Right ventricle myocardium superior (tissue), 1 donor: ENCODE data around the gene DNAJC1. TPM values are rescaled to one million over a fixed set of nuclear protein-coding genes. Genes with fewer than 3 reads are reported as not detected.
A peak's percentile ranks its signal among the peaks of the same experiment; 100 is the strongest.

Experiments used
- ATAC-seq: fragments of 200-7000 bp; cut with Tn5 transposase; one replicate; pipeline ENCODE4 v1.9.1; 2020; ENCODE audit warnings: mild to moderate bottlenecking; ENCODE audit not compliant: poor library complexity
- DNase-seq: peaks from one replicate; pipeline ENCODE4 v3.0.0-alpha.2; 2020
- intact Hi-C: fragments of 100-400 bp; cut with DNase I; formaldehyde crosslinking; loops from one replicate; pipeline ENCODE4 v1.11.2; 2022
- total RNA-seq: library from RNA; stranded (reverse); fragmentation: NEBNext Ultra II Directional; extraction: Animal tissue kit (Norgen Biotek cat#: 25700); gene quantifications from one replicate; pipeline ENCODE4 v1.2.1, GENCODE V29; 2021
- donor health status: DM: no; HTN: yes; CAD: no; lungs with severe emphysema.

DNAJC1 gene
- total RNA-seq, 1 donor from 2014 or later = 10.9 TPM

GRCh38 chr10:21975378-21975990 is 28.0 kb downstream of the DNAJC1 start:
- intact Hi-C loops = no loop called here
- no peak for ATAC-seq

DNA sequence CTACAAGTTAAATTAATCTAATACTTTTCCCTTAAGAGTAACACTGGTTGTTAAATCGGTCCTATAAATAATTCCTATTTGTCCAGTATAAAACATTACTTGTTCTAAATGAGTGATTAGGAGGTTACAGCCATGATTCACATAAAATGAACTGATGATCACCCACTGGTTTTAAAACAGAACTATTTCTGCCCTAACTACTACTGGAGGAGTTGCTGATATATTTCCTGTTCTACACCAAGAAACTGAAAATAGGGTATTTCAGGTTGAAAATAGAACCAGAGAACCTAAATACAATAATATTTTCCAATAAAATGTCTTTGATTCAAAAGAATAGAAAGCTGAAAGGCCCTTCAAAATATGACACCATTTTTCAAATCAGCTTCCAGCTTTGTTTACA is 30.9 kb downstream of the DNAJC1 start:
- intact Hi-C loops = no loop called here

More at GRCh38 chr10:21975378-21975990, 28.0 kb downstream of the DNAJC1 start:
- DNase-seq = no peak

DNA sequence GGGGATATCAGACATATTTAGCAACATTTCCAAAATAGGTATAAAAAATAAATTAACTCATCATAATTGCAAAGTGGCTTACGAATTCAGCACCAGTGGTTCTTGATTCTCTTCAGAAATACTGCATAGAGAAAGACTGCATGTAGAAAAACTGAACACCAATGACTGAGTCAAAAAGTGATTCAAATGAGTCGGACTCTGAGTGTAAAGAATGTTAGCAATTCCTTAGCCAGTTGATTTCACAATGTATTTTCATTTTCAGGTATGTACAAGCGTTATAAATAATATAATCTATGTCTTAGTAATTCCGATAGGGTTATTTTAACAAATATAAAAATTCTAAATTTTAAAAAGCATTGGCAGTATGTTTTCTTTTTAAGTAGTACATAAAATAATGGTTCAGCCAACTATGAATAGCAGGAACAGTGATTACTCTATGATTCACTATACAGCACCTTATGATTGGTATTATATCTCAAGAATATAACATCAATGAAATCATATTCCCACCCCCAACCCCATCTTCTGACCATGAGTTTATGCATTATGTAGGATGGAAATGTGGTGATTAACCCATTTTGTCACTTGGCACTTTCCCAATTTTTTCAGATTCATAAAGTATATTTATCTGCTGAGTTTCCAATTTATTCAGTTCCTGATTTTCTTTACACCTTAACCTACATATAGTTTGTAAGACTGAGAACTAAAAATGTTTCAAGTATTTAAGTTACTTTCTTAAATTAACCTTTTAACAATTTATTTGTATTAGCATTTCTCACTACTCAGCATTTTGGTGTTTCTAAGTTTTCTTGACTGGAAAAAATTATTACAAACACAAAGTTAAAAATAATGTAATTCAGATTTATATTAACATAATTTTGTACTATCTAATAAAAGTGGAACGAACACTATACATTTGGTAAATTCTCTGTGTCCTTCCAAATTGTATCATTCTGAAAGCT is 33.9 kb downstream of the DNAJC1 start:
- ATAC-seq = no peak
- intact Hi-C loops = no loop called here
- no peak for DNase-seq

More for the DNA sequence above, 30.9 kb downstream of the DNAJC1 start:
- DNase-seq (no peak), ATAC-seq (no peak)

- ATAC-seq = no peak
- intact Hi-C loops = no loop called here
- no peak for DNase-seq
Observed at GRCh38 chr10:21964983-21965665, 38.4 kb downstream of the DNAJC1 start.

DNA sequence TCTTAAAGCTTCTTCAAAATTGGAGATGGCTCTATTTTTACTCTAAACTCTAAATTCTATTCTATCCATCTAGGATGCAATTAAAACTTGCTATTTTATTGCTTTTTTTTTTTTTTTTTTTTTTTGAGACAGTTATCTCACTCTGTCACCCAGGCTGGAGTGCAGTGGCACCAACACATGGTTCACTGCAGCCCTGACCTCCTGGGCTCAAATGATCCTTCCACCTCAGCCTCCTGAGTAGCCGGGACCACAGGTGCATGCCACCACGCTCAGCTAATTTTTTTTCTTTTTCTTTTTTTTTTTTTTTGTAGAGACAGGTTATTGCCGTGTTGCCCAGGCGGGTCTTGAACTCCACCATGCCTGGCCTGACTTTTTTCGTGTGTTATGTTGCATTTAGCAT is 41.2 kb downstream of the DNAJC1 start:
- no peak for DNase-seq
- no peak for ATAC-seq
- intact Hi-C loops = no loop called here

GRCh38 chr10:21961847-21962246 is 41.7 kb downstream of the DNAJC1 start:
- intact Hi-C loops = no loop called here
- ATAC-seq = no peak
- DNase-seq = no peak

- intact Hi-C loops = no loop called here
- ATAC-seq (no peak), DNase-seq (no peak)
Observed at GRCh38 chr10:21959998-21960397, 43.5 kb downstream of the DNAJC1 start.

GRCh38 chr10:21954690-21955089 is 48.8 kb downstream of the DNAJC1 start:
- intact Hi-C loops = no loop called here
- ATAC-seq (peak; percentile 11), DNase-seq (no peak)

DNA sequence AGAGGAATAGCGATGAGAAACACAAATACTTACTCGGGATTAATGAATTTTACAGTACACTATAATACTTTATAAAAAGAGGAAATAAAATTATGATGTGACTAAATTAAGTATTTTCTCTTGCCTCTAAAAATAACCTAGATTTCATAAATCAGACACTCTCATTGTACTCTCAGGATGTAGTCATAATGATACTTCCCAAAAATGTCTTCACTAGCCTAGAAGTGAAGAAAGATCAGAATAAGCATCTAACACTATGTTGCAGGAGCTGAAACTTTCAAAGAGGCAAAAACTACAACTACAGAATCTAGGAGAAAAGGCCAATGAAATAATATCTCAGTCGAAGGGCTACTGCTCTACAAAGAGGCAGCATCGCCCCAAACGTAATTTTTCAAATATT is 49.4 kb downstream of the DNAJC1 start:
- ATAC-seq = no peak
- no peak for DNase-seq
- intact Hi-C loops = no loop called here

DNA sequence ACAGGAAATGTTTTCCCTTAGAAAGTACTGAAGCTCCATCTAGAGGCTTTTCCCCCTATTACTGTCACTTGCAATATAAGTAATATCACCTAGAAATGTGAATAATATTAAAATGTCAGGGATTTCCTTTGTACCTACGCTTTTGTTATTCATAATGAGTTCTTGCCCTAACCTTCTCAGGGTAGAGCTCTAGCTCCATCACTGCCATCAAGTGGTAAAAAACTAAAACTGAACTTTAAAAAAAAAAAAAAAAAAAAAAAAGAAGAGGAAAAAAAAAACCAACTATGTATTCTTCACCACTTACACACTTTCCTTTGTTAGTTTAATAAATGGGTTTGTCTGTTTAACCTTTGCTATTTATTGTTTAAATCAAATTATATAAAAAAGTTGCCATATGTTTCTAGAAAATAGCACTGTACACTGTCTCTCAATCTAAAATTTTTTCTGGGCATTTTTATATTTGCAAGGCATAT is 49.9 kb downstream of the DNAJC1 start:
- no peak for DNase-seq
- peak; percentile 76 for ATAC-seq
- intact Hi-C loops = no loop called here

GRCh38 chr10:21950566-21950965 is 53.0 kb downstream of the DNAJC1 start:
- ATAC-seq (no peak), DNase-seq (no peak)
- intact Hi-C loops = no loop called here

- ATAC-seq (no peak), DNase-seq (no peak)
- intact Hi-C loops = no loop called here
Observed at GRCh38 chr10:21946946-21947345, 56.6 kb downstream of the DNAJC1 start.

DNA sequence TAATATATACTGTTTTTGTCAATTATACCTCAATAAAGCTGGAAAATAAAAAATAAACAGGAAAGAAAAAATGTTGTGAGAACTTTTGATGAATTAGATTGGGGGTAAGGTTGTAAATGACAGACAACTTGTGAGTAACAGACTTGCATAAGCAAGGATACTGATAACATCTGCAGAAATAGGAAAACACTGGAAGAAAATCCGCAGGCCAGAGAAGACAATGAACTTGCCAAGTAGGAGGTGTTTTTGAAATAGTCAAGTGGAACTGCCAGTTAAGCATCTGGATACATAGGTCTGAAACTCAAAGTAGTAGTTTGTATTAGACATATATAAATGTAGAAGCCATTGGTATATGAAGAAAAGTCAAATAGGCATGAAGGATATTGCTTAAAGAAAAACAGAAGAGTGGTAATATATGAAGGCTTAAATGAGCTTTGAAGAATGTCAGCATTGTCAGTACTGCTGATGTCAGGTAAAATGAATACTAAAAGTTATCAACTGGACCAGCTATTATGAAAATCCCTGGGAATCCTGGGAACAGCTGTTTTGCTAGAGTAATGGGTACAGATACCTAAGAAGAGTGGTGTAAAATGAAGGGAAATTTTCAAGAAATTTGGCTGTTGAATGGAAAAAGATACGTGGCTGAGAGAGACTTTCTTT is 58.7 kb downstream of the DNAJC1 start:
- DNase-seq = no peak
- intact Hi-C loops = no loop called here
- peak; percentile 39 for ATAC-seq

- DNase-seq (no peak), ATAC-seq (peak; percentile 20)
- intact Hi-C loops = no loop called here
Observed at GRCh38 chr10:21943633-21944265, 59.8 kb downstream of the DNAJC1 start.

- DNase-seq (no peak), ATAC-seq (no peak)
- intact Hi-C loops = no loop called here
Observed at GRCh38 chr10:21935439-21936023, 68.0 kb downstream of the DNAJC1 start.

- ATAC-seq (no peak), DNase-seq (no peak)
- intact Hi-C loops = no loop called here
Observed at GRCh38 chr10:21934307-21934706, 69.2 kb downstream of the DNAJC1 start.

DNA sequence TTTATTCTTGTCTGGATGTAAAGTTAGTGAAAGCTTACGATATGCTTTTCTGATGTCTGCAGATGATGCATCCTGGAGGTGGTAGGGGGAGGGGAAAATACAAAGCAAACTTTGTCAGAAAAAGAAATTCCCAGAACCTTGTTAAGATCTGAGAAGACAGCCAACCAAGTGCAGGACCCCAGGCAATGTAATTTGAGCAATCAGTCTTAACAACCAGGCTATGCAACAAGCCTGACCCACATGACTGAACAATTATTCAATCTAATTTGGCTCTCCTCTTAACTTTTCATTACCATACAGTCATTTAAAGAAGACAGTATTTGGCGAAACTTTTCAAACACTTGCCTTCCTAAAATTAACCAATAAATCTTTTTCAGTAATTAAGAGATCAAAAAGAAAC is 74.5 kb downstream of the DNAJC1 start:
- DNase-seq = no peak

More for the DNA sequence above, 74.5 kb downstream of the DNAJC1 start:
- intact Hi-C loops = no loop called here
- ATAC-seq = no peak
